Measurements from ENCODE around the gene OVCH2. TPM values are rescaled to one million over a fixed set of nuclear protein-coding genes. Genes with fewer than 3 reads are reported as not detected.

OVCH2 gene
- total RNA-seq, 4 donors from 2014 or later, result not detected

DNA sequence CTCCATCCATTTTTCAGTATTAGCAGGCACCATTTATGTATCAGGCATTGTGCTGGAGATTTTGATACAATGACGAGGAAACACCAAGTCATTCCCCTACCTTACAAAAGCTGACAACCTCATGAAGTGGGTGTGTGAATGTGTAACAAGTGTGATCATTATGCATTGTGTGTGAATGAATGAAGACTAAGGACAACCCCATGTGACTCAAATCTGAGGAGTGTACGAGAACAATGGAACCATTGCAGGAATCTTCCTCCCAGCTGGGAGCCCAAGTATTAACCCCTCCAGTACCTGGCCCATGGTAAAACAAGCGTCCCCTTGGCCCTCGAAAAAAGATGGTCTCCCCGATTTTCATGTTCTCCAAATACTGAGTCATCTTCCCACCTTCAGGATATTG lies 37.4 kb downstream of the OVCH2 start:
- WGBS, result 63% methylated on average over 5 of the region's 5 CpGs
- intact Hi-C loops (cut with DNase I), result no loop called here
- TF ChIP-seq POLR2A (IDR thresholded peaks at IDR 0.05; ENCODE audit: low read depth) (no peak), POLR2AphosphoS5 (IDR thresholded peaks at IDR 0.05) (no peak), EP300 (IDR thresholded peaks at IDR 0.05) (no peak), CTCF (IDR thresholded peaks at IDR 0.05) (no peak)
- H3K27ac ChIP-seq (replicated peaks in 1 of 4), result no peak overlapping the region
- H3K4me1 ChIP-seq, result peaks cover 11 to 19% (median 14%) of the 10 kb centered on the region in 4 donors
- peaks cover 0 to 27% (median 3%) of the 10 kb centered on the region in 4 donors for H3K27me3 ChIP-seq
- no peak for DNase-seq (ENCODE audit: extremely low spot score)
- peaks cover 0 to 18% (median 3%) of the 10 kb centered on the region in 4 donors for H3K36me3 ChIP-seq
- H3K9me3 ChIP-seq, result no peaks in the 10 kb centered on the region
- no peak overlapping the region for H3K4me3 ChIP-seq

DNA sequence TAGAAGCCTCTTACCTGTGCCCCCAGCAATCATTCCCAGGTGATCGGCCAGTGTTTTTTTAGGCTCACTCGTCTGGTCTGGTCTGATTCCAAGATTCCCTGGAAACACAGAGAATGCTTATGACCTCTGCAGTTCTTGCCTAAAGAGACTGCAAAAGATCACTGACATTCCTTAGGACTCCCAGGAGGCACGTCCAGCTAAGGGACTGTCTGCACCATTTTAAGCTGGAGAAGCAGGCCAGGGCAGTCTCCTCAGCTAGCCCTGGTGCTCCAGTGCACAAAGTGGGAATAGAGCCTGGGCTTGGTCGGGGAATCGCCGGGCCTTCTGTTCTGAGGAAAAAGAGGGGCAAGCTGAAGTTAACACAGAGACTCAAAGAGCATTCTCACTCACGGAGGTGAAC lies 37.8 kb downstream of the OVCH2 start:
- 68% methylated on average over 7 of the region's 7 CpGs for WGBS

DNA sequence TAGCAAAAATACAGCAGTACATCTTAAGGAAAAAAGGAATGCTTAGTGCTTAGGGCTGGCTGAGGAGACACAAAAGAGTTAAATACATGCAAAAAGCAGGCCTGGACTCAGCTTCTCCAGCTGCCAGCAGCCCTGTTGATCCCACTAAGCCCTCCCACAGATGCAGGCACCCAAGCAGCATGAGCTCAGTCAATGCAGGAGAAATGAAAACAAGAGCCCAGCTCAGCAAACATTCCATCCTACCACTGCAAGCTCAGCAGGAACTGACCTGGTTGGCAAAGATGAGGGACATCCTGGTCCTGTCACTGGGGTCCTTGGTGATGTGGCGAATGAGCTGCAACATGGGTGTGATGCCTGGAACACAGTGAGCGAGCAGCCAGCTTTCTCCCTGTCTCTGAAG lies 38.8 kb downstream of the OVCH2 start:
- no peak for DNase-seq (ENCODE audit: extremely low spot score)
- TF ChIP-seq POLR2A (IDR thresholded peaks at IDR 0.05; ENCODE audit: low read depth) (no peak), EP300 (IDR thresholded peaks at IDR 0.05) (no peak), POLR2AphosphoS5 (IDR thresholded peaks at IDR 0.05) (no peak), CTCF (IDR thresholded peaks at IDR 0.05) (no peak)
- peaks cover 0 to 18% (median 3%) of the 10 kb centered on the region in 4 donors for H3K36me3 ChIP-seq
- H3K27me3 ChIP-seq, result peaks cover 0 to 12% (median 0%) of the 10 kb centered on the region in 4 donors
- H3K27ac ChIP-seq (replicated peaks in 1 of 4), result no peak overlapping the region
- 82% methylated on average over 2 of the region's 2 CpGs for WGBS
- intact Hi-C loops (cut with DNase I), result no loop called here
- H3K9me3 ChIP-seq, result no peaks in the 10 kb centered on the region
- peaks cover 0 to 6% (median 0%) of the 10 kb centered on the region in 4 donors for H3K4me1 ChIP-seq
- H3K4me3 ChIP-seq, result no peak overlapping the region

More for the DNA sequence above, 37.8 kb downstream of the OVCH2 start:
- no peak for TF ChIP-seq POLR2AphosphoS5 (IDR thresholded peaks at IDR 0.05)
- no peak for TF ChIP-seq EP300 (IDR thresholded peaks at IDR 0.05)
- TF ChIP-seq POLR2A (IDR thresholded peaks at IDR 0.05; ENCODE audit: low read depth), result no peak
- no peak for TF ChIP-seq CTCF (IDR thresholded peaks at IDR 0.05)
- Histone ChIP-seq H3K4me3 (no peak overlapping the region), H3K27me3 (peaks cover 0 to 22% (median 1%) of the 10 kb centered on the region in 4 donors), H3K27ac (replicated peaks in 1 of 4) (no peak overlapping the region), H3K36me3 (peaks cover 0 to 18% (median 3%) of the 10 kb centered on the region in 4 donors), H3K4me1 (peaks cover 6 to 15% (median 9%) of the 10 kb centered on the region in 4 donors), H3K9me3 (no peaks in the 10 kb centered on the region)
- DNase-seq (ENCODE audit: extremely low spot score), result no peak
- intact Hi-C loops (cut with DNase I), result no loop called here

GRCh38 chr11:7666292-7666866 lies 39.9 kb downstream of the OVCH2 start:
- H3K27me3 ChIP-seq, result peaks cover 0 to 1% (median 0%) of the 10 kb centered on the region in 4 donors
- H3K4me1 ChIP-seq, result peaks cover 0 to 6% (median 0%) of the 10 kb centered on the region in 4 donors
- H3K36me3 ChIP-seq, result peaks cover 0 to 18% (median 3%) of the 10 kb centered on the region in 4 donors
- intact Hi-C loops (cut with DNase I), result no loop called here
- DNase-seq (ENCODE audit: extremely low spot score), result no peak
- H3K4me3 ChIP-seq, result no peak overlapping the region
- H3K9me3 ChIP-seq, result no peaks in the 10 kb centered on the region
- TF ChIP-seq EP300 (IDR thresholded peaks at IDR 0.05), result no peak
- no peak for TF ChIP-seq CTCF (IDR thresholded peaks at IDR 0.05)
- TF ChIP-seq POLR2AphosphoS5 (IDR thresholded peaks at IDR 0.05), result no peak
- no peak for TF ChIP-seq POLR2A (IDR thresholded peaks at IDR 0.05; ENCODE audit: low read depth)
- 82% methylated on average over 7 of the region's 7 CpGs for WGBS
- no peak overlapping the region for H3K27ac ChIP-seq (replicated peaks in 1 of 4)

Measured in esophagus muscularis mucosa (tissue), 4 donors.